GM23338 (cell line): Measurements from ENCODE around the gene TP53BP1. TPM values are rescaled to one million over a fixed set of nuclear protein-coding genes. Genes with fewer than 3 reads are reported as not detected.

Source experiments
- ZNF114 ChIP-seq: fragments of 250-450 bp; sonication (Bioruptor Pico); IDR thresholded peaks from 2 replicates; pipeline ENCODE4 v1.5.0; 2020; ENCODE audit warnings: mild to moderate bottlenecking, moderate library complexity
- ZNF331 ChIP-seq: fragments of 250-450 bp; sonication (Bioruptor Pico); IDR thresholded peaks from 2 replicates; pipeline ENCODE4 v1.5.0; 2020; ENCODE audit warnings: low read depth, mild to moderate bottlenecking, moderate library complexity
- ZNF462 ChIP-seq: fragments of 250-450 bp; sonication (Bioruptor Pico); IDR thresholded peaks from 2 replicates; pipeline ENCODE4 v1.5.0; 2020; ENCODE audit warnings: mild to moderate bottlenecking, moderate library complexity
- polyA plus RNA-seq: library from polyadenylated mRNA; unstranded; fragments of >200 nt; fragmentation: Nextera tagmentation; extraction: Ambion mirVana; gene quantifications from 2 replicates; pipeline ENCODE4 v1.2.1, GENCODE V29; 2016
- total RNA-seq: library from RNA; depleted of rRNA; stranded (reverse); fragments of >200 nt; shearing (Covaris generic); gene quantifications from 2 replicates; pipeline ENCODE4 v1.2.3, GENCODE V29; 2014
- TF ChIP-seq, protein P1 (sequence below): IDR thresholded peaks from one replicate; pipeline ENCODE4 v1.6.1; 2018; ENCODE audit warnings: antibody characterized with exemption; ENCODE audit not compliant: unreplicated experiment

Gene TP53BP1
- total and polyA plus RNA-seq, 2 experiments from 2014 or later, result 17.7 to 81.3 TPM

- no peak for TF ChIP-seq ZNF462
- TF ChIP-seq, protein P1, sequence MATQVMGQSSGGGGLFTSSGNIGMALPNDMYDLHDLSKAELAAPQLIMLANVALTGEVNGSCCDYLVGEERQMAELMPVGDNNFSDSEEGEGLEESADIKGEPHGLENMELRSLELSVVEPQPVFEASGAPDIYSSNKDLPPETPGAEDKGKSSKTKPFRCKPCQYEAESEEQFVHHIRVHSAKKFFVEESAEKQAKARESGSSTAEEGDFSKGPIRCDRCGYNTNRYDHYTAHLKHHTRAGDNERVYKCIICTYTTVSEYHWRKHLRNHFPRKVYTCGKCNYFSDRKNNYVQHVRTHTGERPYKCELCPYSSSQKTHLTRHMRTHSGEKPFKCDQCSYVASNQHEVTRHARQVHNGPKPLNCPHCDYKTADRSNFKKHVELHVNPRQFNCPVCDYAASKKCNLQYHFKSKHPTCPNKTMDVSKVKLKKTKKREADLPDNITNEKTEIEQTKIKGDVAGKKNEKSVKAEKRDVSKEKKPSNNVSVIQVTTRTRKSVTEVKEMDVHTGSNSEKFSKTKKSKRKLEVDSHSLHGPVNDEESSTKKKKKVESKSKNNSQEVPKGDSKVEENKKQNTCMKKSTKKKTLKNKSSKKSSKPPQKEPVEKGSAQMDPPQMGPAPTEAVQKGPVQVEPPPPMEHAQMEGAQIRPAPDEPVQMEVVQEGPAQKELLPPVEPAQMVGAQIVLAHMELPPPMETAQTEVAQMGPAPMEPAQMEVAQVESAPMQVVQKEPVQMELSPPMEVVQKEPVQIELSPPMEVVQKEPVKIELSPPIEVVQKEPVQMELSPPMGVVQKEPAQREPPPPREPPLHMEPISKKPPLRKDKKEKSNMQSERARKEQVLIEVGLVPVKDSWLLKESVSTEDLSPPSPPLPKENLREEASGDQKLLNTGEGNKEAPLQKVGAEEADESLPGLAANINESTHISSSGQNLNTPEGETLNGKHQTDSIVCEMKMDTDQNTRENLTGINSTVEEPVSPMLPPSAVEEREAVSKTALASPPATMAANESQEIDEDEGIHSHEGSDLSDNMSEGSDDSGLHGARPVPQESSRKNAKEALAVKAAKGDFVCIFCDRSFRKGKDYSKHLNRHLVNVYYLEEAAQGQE, result no peak
- no peak for TF ChIP-seq ZNF331 (CRISPR knock-in tag)
- no peak for TF ChIP-seq ZNF114 (CRISPR knock-in tag)
These were observed 35.0 kb upstream of the TP53BP1 start (continued) for GRCh38 chr15:43527802-43528541.
